PC-3 (cell line): Measurements from ENCODE around the gene PCDH9. TPM values are rescaled to one million over a fixed set of nuclear protein-coding genes. Genes with fewer than 3 reads are reported as not detected.

Experiments
- ATAC-seq: fragments of 200-7000 bp; cut with Tn5 transposase; 2 replicates; pipeline ENCODE4 v1.9.1; 2020; ENCODE audit warnings: mild to moderate bottlenecking, moderate library complexity
- BruUV-seq: library from RNA; stranded (reverse); fragments of 400-500 nt; replicated peaks from 2 replicates; lab custom pipeline; 2021; lab: Mats Ljungman, UMichigan
- CTCF ChIA-PET: fragments of 300-600 bp; sonication (Branson Sonifier 250); formaldehyde crosslinking; loops from one replicate; lab custom pipeline; 2022; ENCODE audit warnings: antibody characterized with exemption; lab: Charles Lee
- POLR2A ChIA-PET: fragments of 300-600 bp; sonication (Branson Sonifier 250); formaldehyde crosslinking; loops from one replicate; lab custom pipeline; 2022; ENCODE audit warnings: antibody characterized with exemption; ENCODE audit not compliant: unreplicated experiment; lab: Charles Lee
- DNase-seq: peaks from one replicate; pipeline ENCODE4 v3.0.0-alpha.2; 2015
- H2AFZ ChIP-seq: fragments of 300-600 bp; sonication (generic); 2 replicates; pipeline ENCODE4 v1.6.0; 2016; ENCODE audit warnings: antibody characterized with exemption, low read length
- H3F3A ChIP-seq: fragments of 300-600 bp; sonication (generic); one replicate; pipeline ENCODE4 v1.6.0; 2017; ENCODE audit warnings: antibody characterized with exemption, low read length, control low read depth, mild to moderate bottlenecking; ENCODE audit not compliant: unreplicated experiment
- H3K27ac ChIP-seq: fragments of 300-600 bp; sonication (generic); 2 replicates; pipeline ENCODE4 v1.5.1; 2016; ENCODE audit warnings: mild to moderate bottlenecking, low read length
- H3K27me3 ChIP-seq: fragments of 300-600 bp; sonication (generic); 2 replicates; pipeline ENCODE4 v1.6.1; 2016; ENCODE audit warnings: low read length, mixed read lengths
- H3K36me3 ChIP-seq: fragments of 300-600 bp; sonication (generic); 2 replicates; pipeline ENCODE4 v1.6.1; 2016; ENCODE audit warnings: low read depth, mixed run types, low read length, mixed read lengths
- H3K4me1 ChIP-seq: fragments of 300-600 bp; sonication (generic); 2 replicates; pipeline ENCODE4 v1.5.1; 2016; ENCODE audit warnings: low read length; ENCODE audit not compliant: insufficient read depth
- H3K4me2 ChIP-seq: fragments of 300-600 bp; sonication (generic); 2 replicates; pipeline ENCODE4 v1.6.0; 2016; ENCODE audit warnings: low read length
- H3K4me3 ChIP-seq: fragments of 300-600 bp; sonication (generic); 2 replicates; pipeline ENCODE4 v1.5.1; 2016; ENCODE audit warnings: mild to moderate bottlenecking, low read length, mixed read lengths
- H3K79me2 ChIP-seq: fragments of 300-600 bp; sonication (generic); 2 replicates; pipeline ENCODE4 v1.6.1; 2017; ENCODE audit warnings: low read length, mixed read lengths
- H3K9ac ChIP-seq: fragments of 300-600 bp; sonication (generic); 2 replicates; pipeline ENCODE4 v1.6.0; 2016; ENCODE audit warnings: mild to moderate bottlenecking, low read length
- H3K9me2 ChIP-seq: fragments of 300-600 bp; sonication (generic); replicated peaks from 2 replicates; pipeline ENCODE4 v1.6.1; 2016; ENCODE audit warnings: mixed run types, low read length, mixed read lengths
- H3K9me3 ChIP-seq: fragments of 300-600 bp; sonication (generic); 2 replicates; pipeline ENCODE4 v1.6.1; 2016; ENCODE audit warnings: low read length, mixed read lengths
- H4K20me1 ChIP-seq: fragments of 300-600 bp; sonication (generic); 2 replicates; pipeline ENCODE4 v1.6.1; 2016; ENCODE audit warnings: low read length, mixed read lengths
- EZH2 ChIP-seq: fragments of 300-600 bp; sonication (generic); IDR thresholded peaks from one replicate; pipeline ENCODE4 v1.6.1; 2017; ENCODE audit warnings: antibody characterized with exemption, mild to moderate bottlenecking, low read length; ENCODE audit not compliant: unreplicated experiment
- EZH2phosphoT487 ChIP-seq: fragments of 300-600 bp; sonication (generic); IDR thresholded peaks from 2 replicates; pipeline ENCODE4 v1.6.1; 2018; ENCODE audit warnings: mild to moderate bottlenecking, antibody characterized with exemption, low read length, borderline replicate concordance
- intact Hi-C: fragments of 100-400 bp; cut with micrococcal nuclease; formaldehyde crosslinking; loops from 2 replicates; pipeline ENCODE4 v1.9.0; 2023
- total RNA-seq: library from RNA; depleted of rRNA; stranded (reverse); fragments of >200 nt; gene quantifications from 2 replicates; pipeline ENCODE4 v1.2.3, GENCODE V29; 2014
- TF ChIP-seq, protein P1 (sequence below): fragments of 300-600 bp; sonication (generic); conservative IDR thresholded peaks from 2 replicates; pipeline ENCODE4 v1.5.1; 2017; ENCODE audit warnings: antibody characterized with exemption, low read depth, mild to moderate bottlenecking, low read length

Gene PCDH9
- total RNA-seq, 1 experiment from 2014 or later = 0.98 TPM

DNA sequence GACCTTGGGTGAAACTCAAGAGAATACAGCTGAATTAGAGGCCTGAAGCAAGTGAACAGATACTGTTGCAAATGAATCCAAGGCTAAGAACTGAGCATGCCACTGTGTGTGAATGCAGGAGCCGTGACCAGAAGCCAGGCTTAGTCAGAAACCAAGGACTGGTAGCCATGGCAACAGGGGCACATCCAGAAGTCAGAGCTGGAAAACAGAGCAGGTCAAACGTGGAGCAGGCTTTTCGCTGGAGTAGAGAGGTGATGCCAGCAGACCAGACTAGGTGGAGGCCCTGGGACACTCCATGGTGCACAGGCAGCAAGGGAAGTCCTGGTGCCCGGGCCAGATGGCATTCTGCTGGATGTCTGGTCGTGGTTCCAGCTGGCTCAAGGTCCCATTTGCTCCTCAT lies 564.1 kb downstream of the PCDH9 start:
- intact Hi-C loops = no loop called here
- DNase-seq = peak; percentile 33
- TF ChIP-seq, protein P1, sequence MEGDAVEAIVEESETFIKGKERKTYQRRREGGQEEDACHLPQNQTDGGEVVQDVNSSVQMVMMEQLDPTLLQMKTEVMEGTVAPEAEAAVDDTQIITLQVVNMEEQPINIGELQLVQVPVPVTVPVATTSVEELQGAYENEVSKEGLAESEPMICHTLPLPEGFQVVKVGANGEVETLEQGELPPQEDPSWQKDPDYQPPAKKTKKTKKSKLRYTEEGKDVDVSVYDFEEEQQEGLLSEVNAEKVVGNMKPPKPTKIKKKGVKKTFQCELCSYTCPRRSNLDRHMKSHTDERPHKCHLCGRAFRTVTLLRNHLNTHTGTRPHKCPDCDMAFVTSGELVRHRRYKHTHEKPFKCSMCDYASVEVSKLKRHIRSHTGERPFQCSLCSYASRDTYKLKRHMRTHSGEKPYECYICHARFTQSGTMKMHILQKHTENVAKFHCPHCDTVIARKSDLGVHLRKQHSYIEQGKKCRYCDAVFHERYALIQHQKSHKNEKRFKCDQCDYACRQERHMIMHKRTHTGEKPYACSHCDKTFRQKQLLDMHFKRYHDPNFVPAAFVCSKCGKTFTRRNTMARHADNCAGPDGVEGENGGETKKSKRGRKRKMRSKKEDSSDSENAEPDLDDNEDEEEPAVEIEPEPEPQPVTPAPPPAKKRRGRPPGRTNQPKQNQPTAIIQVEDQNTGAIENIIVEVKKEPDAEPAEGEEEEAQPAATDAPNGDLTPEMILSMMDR = no peak
- no peak for TF ChIP-seq EZH2
- no peak for TF ChIP-seq EZH2phosphoT487
- Histone ChIP-seq H3K27me3 (no peaks in the 10 kb centered on the region), H3K9me2 (no peaks in the 10 kb centered on the region), H3K9ac (no peak overlapping the region), H2AFZ (no peak overlapping the region), H3K9me3 (no peaks in the 10 kb centered on the region), H3K4me2 (no peak overlapping the region), H3F3A (no peaks in the 10 kb centered on the region), H3K4me3 (no peak overlapping the region), H3K79me2 (no peaks in the 10 kb centered on the region), H3K4me1 (no peaks in the 10 kb centered on the region), H3K36me3 (no peaks in the 10 kb centered on the region), H4K20me1 (no peaks in the 10 kb centered on the region), H3K27ac (no peak overlapping the region)
- CTCF ChIA-PET = no interaction called here
- POLR2A ChIA-PET = no interaction called here
- peak; percentile 62 for ATAC-seq
- BruUV-seq = no TSS peak

DNA sequence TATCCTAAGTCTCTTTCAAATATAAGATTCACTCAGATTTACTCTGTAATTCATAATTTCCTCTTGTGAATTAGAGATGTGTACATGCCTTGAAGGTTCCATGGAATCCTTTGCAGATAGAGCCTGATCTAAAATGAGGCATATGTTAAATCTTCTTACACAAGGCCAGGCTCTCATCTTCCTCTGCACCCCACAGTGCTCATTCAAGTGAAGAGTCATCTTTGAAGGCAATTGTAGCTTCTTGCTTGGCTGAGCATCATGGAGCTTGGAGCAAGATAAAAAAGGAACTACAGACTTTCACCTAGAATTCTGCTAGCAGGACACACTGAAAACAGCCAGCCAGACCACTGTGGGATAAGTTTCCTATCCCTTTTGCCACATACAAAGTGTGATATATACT lies 566.4 kb downstream of the PCDH9 start:
- H3F3A ChIP-seq = no peaks in the 10 kb centered on the region
- POLR2A ChIA-PET = no interaction called here
- TF ChIP-seq EZH2 (no peak), EZH2phosphoT487 (no peak)
- TF ChIP-seq, protein P1 = no peak
- CTCF ChIA-PET = no interaction called here
- H3K4me1 ChIP-seq = peaks cover 13% of the 10 kb centered on the region
- no peak overlapping the region for H3K9ac ChIP-seq
- H3K36me3 ChIP-seq = no peaks in the 10 kb centered on the region
- BruUV-seq = no TSS peak
- H4K20me1 ChIP-seq = no peaks in the 10 kb centered on the region
- no peaks in the 10 kb centered on the region for H3K9me3 ChIP-seq
- DNase-seq (no peak), ATAC-seq (no peak)
- intact Hi-C loops = no loop called here
- no peak overlapping the region for H3K4me2 ChIP-seq
- H2AFZ ChIP-seq = no peak overlapping the region
- no peaks in the 10 kb centered on the region for H3K9me2 ChIP-seq
- no peaks in the 10 kb centered on the region for H3K79me2 ChIP-seq
- no peak overlapping the region for H3K4me3 ChIP-seq
- no peaks in the 10 kb centered on the region for H3K27me3 ChIP-seq
- H3K27ac ChIP-seq = no peak overlapping the region

- intact Hi-C loops = no loop called here
- ATAC-seq = no peak
- BruUV-seq = no TSS peak
- H3K4me2 ChIP-seq = no peak overlapping the region
- H4K20me1 ChIP-seq = no peaks in the 10 kb centered on the region
- no peaks in the 10 kb centered on the region for H3K9me2 ChIP-seq
- no peaks in the 10 kb centered on the region for H3F3A ChIP-seq
- no peak overlapping the region for H2AFZ ChIP-seq
- no peak overlapping the region for H3K9ac ChIP-seq
- ChIA-PET POLR2A (no interaction called here), CTCF (no interaction called here)
- H3K27ac ChIP-seq = no peak overlapping the region
- no peaks in the 10 kb centered on the region for H3K36me3 ChIP-seq
- no peak overlapping the region for H3K4me3 ChIP-seq
- peaks cover 13% of the 10 kb centered on the region for H3K4me1 ChIP-seq
- TF ChIP-seq, protein P1 = no peak
- no peak for TF ChIP-seq EZH2
- TF ChIP-seq EZH2phosphoT487 = no peak
- H3K9me3 ChIP-seq = no peaks in the 10 kb centered on the region
- H3K27me3 ChIP-seq = no peaks in the 10 kb centered on the region
- H3K79me2 ChIP-seq = no peaks in the 10 kb centered on the region
- DNase-seq = no peak
Observed at GRCh38 chr13:66663206-66663605, 566.9 kb downstream of the PCDH9 start.
